Stimulated activated CD4-positive, alpha-beta T cell treated with anti-CD3 and anti-CD28 coated beads, Interleukin-4, amount 100 ng/mL, for 48 hours (primary cell): ENCODE results near the gene TM2D3.

ENCODE experiments used
- DNase-seq, 2 donors: peaks; one replicate each; pipeline ENCODE4 v3.0.0-alpha.2; 2020; ENCODE audit warnings: low read depth in 2 of 2

TM2D3 gene

GRCh38 chr15:101652098-101652785 is at the start of gene TM2D3:
Gene TM2D3 (minus strand): TSS chr15:101652381. CDS start chr15:101652361, 20 bp downstream.
- DNase-seq, result peak; percentile 91 to 94

- no peak for DNase-seq
Measured at GRCh38 chr15:101698314-101698713, 46.1 kb upstream of the TM2D3 start.

GRCh38 chr15:101697488-101697887 is 45.3 kb upstream of the TM2D3 start:
- no peak for DNase-seq

- no peak for DNase-seq
Measured at GRCh38 chr15:101696829-101697228, 44.6 kb upstream of the TM2D3 start.

- no peak for DNase-seq
Measured at GRCh38 chr15:101694261-101694660, 42.1 kb upstream of the TM2D3 start.

- DNase-seq, result no peak
Measured at GRCh38 chr15:101692801-101693598, 40.8 kb upstream of the TM2D3 start.

GRCh38 chr15:101689901-101690300 is 37.7 kb upstream of the TM2D3 start:
- peak; percentile 9 to 30 for DNase-seq

GRCh38 chr15:101686718-101687117 is 34.5 kb upstream of the TM2D3 start:
- no peak for DNase-seq

GRCh38 chr15:101684877-101685276 is 32.7 kb upstream of the TM2D3 start:
- no peak for DNase-seq

- no peak for DNase-seq
Measured at GRCh38 chr15:101684384-101684783, 32.2 kb upstream of the TM2D3 start.

- no peak for DNase-seq
Measured at GRCh38 chr15:101679806-101680205, 27.6 kb upstream of the TM2D3 start.

- DNase-seq, result no peak
Measured at GRCh38 chr15:101676921-101677329, 24.7 kb upstream of the TM2D3 start.

GRCh38 chr15:101675796-101676582 is 23.8 kb upstream of the TM2D3 start:
- no peak for DNase-seq

GRCh38 chr15:101675015-101675414 is 22.8 kb upstream of the TM2D3 start:
- no peak for DNase-seq

- no peak for DNase-seq
Measured at GRCh38 chr15:101672298-101672697, 20.1 kb upstream of the TM2D3 start.

- no peak for DNase-seq
Measured at GRCh38 chr15:101669744-101670143, 17.6 kb upstream of the TM2D3 start.

GRCh38 chr15:101667881-101668280 is 15.7 kb upstream of the TM2D3 start:
- no peak for DNase-seq

- no peak for DNase-seq
Measured at GRCh38 chr15:101664303-101664913, 12.2 kb upstream of the TM2D3 start.

GRCh38 chr15:101662203-101662602 is 10.0 kb upstream of the TM2D3 start:
- DNase-seq, result no peak

- DNase-seq, result no peak
Measured at GRCh38 chr15:101660005-101660404, 7.8 kb upstream of the TM2D3 start.

- no peak for DNase-seq
Measured at GRCh38 chr15:101657968-101658784, 6.0 kb upstream of the TM2D3 start.
